WTC11 (cell line): ENCODE measurements around the gene CD247. TPM values are rescaled to one million over a fixed set of nuclear protein-coding genes. Genes with fewer than 3 reads are reported as not detected.

Experiments
- ATAC-seq: fragments of 200-7000 bp; cut with Tn5 transposase; 2 replicates; pipeline ENCODE4 v1.10.0; 2021; ENCODE audit warnings: mild to moderate bottlenecking, moderate library complexity
- CTCF ChIA-PET: fragments of 300-600 bp; sonication (Branson Sonifier 250); formaldehyde crosslinking; loops from one replicate; lab custom pipeline; 2021; ENCODE audit warnings: antibody characterized with exemption; lab: Charles Lee
- POLR2A ChIA-PET: fragments of 350-600 bp; sonication (Branson Sonifier 250); formaldehyde crosslinking; loops from one replicate; lab custom pipeline; 2021; ENCODE audit warnings: antibody characterized with exemption; lab: Charles Lee
- DNase-seq: peaks from one replicate; pipeline ENCODE4 v3.0.0; 2021; ENCODE audit warnings: low spot score
- H3K27ac Mint-ChIP-seq: 2 replicates; pipeline ENCODE4 v1.8.0; 2021; ENCODE audit warnings: mixed read lengths
- H3K27me3 Mint-ChIP-seq: 2 replicates; pipeline ENCODE4 v1.8.0; 2021; ENCODE audit warnings: low read depth, mild to moderate bottlenecking, moderate library complexity, mixed read lengths
- H3K36me3 Mint-ChIP-seq: 2 replicates; pipeline ENCODE4 v1.8.0; 2021; ENCODE audit warnings: mixed read lengths
- H3K4me1 Mint-ChIP-seq: 2 replicates; pipeline ENCODE4 v1.8.0; 2022; ENCODE audit warnings: mixed read lengths
- H3K4me3 Mint-ChIP-seq: 2 replicates; pipeline ENCODE4 v1.8.0; 2021; ENCODE audit warnings: mild to moderate bottlenecking, moderate library complexity, mixed read lengths
- H3K9me3 Mint-ChIP-seq: 2 replicates; pipeline ENCODE4 v1.8.0; 2021; ENCODE audit warnings: mixed read lengths
- CREM ChIP-seq: sonication (generic); formaldehyde crosslinking; IDR thresholded peaks from 2 replicates; pipeline ENCODE4 v1.8.1; 2022; ENCODE audit warnings: mild to moderate bottlenecking, missing genetic modification reagents, moderate library complexity
- ESRRA ChIP-seq: sonication (generic); formaldehyde crosslinking; IDR thresholded peaks from 2 replicates; pipeline ENCODE4 v1.8.1; 2022; ENCODE audit warnings: mild to moderate bottlenecking, missing genetic modification reagents, borderline replicate concordance
- FOXJ3 ChIP-seq: sonication (generic); formaldehyde crosslinking; IDR thresholded peaks from 2 replicates; pipeline ENCODE4 v1.9.0; 2021; ENCODE audit warnings: missing genetic modification reagents, mild to moderate bottlenecking, borderline replicate concordance
- MXD4 ChIP-seq: fragments of 250-450 bp; sonication (Bioruptor Pico); IDR thresholded peaks from 2 replicates; pipeline ENCODE4 v1.8.0; 2021; ENCODE audit warnings: mild to moderate bottlenecking, moderate library complexity, borderline replicate concordance
- NR2C2 ChIP-seq: sonication (generic); formaldehyde crosslinking; IDR thresholded peaks from 2 replicates; pipeline ENCODE4 v1.8.0; 2022; ENCODE audit warnings: mild to moderate bottlenecking, missing genetic modification reagents
- NR3C1 ChIP-seq: sonication (generic); formaldehyde crosslinking; conservative IDR thresholded peaks from 2 replicates; pipeline ENCODE4 v1.8.1; 2023; ENCODE audit warnings: low read depth, mild to moderate bottlenecking, missing genetic modification reagents
- ZNF219 ChIP-seq: sonication (generic); formaldehyde crosslinking; IDR thresholded peaks from 2 replicates; pipeline ENCODE4 v1.8.0; 2023; ENCODE audit warnings: missing genetic modification reagents, mild to moderate bottlenecking, borderline replicate concordance
- ZNF232 ChIP-seq: sonication (generic); formaldehyde crosslinking; IDR thresholded peaks from 2 replicates; pipeline ENCODE4 v1.8.0; 2022; ENCODE audit warnings: mild to moderate bottlenecking, missing genetic modification reagents
- ZNF423 ChIP-seq: fragments of 250-450 bp; sonication (Bioruptor Pico); IDR thresholded peaks from 2 replicates; pipeline ENCODE4 v2.1.2; 2022; ENCODE audit warnings: mild to moderate bottlenecking, moderate library complexity
- total RNA-seq: library from RNA; stranded (reverse); gene quantifications from 3 replicates; pipeline ENCODE4 v1.2.3, GENCODE V29; 2021
- TF ChIP-seq, protein P1 (sequence below): sonication (generic); formaldehyde crosslinking; IDR thresholded peaks from 2 replicates; pipeline ENCODE4 v1.8.1; 2022; ENCODE audit warnings: mild to moderate bottlenecking, moderate library complexity, missing genetic modification reagents
- TF ChIP-seq, protein P2 (sequence below): sonication (generic); formaldehyde crosslinking; IDR thresholded peaks from 2 replicates; pipeline ENCODE4 v1.8.0; 2023; ENCODE audit warnings: missing genetic modification reagents
- TF ChIP-seq, protein P3 (sequence below): sonication (generic); formaldehyde crosslinking; IDR thresholded peaks from 2 replicates; pipeline ENCODE4 v1.8.1; 2022; ENCODE audit warnings: mild to moderate bottlenecking, missing genetic modification reagents, moderate library complexity, borderline replicate concordance
- TF ChIP-seq, protein P4 (sequence below): sonication (generic); formaldehyde crosslinking; IDR thresholded peaks from 2 replicates; pipeline ENCODE4 v1.8.0; 2022; ENCODE audit warnings: mild to moderate bottlenecking, missing genetic modification reagents
- TF ChIP-seq, protein P5 (sequence below): fragments of 250-450 bp; sonication (Bioruptor Pico); IDR thresholded peaks from 2 replicates; pipeline ENCODE4 v1.9.0; 2021; ENCODE audit warnings: mild to moderate bottlenecking

The CD247 gene
- total RNA-seq, 1 experiment from 2014 or later: 1.8 TPM

DNA sequence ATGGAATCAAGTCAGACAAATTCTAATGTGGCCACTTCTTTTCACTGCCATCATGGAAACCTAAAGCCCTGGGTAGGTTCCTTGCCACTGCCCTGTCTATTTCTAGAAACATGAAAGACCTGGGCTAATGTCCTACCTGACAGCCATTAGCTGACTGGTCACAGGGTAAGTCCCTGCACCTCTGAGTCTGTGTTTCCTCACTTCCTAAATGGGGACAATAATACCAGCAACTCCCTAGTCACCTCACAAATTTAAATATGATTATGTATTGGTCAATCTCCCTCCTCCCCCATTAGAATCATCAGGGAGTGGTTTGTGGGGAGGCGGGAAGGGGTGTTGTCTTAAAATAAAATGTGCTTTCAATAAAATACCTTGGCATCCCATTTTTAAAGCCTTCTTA, 33.0 kb upstream of the CD247 start (continued):
- TF ChIP-seq, protein P1, sequence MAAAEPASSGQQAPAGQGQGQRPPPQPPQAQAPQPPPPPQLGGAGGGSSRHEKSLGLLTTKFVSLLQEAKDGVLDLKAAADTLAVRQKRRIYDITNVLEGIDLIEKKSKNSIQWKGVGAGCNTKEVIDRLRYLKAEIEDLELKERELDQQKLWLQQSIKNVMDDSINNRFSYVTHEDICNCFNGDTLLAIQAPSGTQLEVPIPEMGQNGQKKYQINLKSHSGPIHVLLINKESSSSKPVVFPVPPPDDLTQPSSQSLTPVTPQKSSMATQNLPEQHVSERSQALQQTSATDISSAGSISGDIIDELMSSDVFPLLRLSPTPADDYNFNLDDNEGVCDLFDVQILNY (CRISPR knock-in tag): no peak
- TF ChIP-seq, all 79 proteins: peak for 0

DNA sequence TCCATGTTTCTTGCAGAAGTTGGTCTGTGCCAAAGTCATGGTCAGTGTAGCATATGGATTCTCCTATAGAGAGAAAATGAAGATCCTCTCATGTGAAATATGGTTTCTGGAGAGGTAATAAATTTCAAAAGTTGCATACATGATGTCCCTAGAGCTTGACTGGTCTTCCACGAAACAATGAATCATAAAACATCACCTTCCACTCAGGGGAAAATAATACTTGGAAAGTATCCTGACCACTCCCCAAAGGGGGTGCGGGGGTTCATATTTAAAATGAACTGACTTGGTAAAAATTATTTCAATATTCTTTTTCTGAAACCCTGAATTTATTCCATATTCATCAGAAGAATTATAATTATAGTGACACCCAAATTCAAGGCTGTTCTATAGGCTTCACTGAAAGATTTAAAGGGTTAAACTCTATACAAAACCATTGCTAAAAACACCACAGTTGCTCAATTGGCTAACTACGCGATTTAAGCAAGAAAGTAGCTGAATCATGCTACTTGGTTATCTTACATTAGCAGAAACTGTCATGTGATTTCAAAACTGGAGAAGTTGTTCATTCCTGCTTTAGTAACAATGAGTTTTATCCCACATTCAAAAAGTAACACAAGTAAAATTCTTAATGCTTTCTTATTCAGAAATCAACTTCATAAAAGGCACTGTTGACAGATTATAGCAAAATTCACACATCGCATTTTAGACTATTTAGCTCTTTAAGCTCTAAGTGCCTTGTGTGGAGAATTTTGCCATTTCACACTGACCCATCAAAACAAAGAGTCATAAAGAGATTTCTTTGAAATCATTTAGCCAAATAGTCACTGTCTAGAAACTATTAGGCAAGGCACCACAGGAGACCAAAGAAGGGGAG, 30.0 kb upstream of the CD247 start:
- POLR2A ChIA-PET: no interaction called here
- no peak for ATAC-seq

DNA sequence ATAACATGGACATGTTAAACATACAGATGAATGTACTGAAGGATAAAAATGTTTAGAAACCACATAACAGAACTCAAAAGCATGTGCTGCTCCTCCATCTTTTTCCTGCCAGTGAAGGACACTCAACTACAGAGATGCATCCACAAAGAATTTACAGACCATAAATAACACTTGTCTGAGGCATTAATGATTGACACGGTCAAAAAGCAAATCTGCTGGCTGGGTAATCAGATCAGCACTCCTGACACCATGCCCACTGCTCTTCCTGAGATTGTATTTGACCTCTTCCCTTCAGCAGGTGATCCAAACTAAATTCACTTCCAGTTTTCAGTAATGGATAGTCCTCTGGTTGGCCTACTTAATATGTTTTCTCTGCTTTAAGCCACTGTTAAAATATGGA, 28.6 kb upstream of the CD247 start:
- TF ChIP-seq, protein P2, sequence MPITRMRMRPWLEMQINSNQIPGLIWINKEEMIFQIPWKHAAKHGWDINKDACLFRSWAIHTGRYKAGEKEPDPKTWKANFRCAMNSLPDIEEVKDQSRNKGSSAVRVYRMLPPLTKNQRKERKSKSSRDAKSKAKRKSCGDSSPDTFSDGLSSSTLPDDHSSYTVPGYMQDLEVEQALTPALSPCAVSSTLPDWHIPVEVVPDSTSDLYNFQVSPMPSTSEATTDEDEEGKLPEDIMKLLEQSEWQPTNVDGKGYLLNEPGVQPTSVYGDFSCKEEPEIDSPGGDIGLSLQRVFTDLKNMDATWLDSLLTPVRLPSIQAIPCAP (CRISPR knock-in tag): no peak
- TF ChIP-seq, protein P1 (CRISPR knock-in tag): no peak
- no peak for TF ChIP-seq ESRRA (CRISPR knock-in tag)
- TF ChIP-seq NR3C1: no peak
- TF ChIP-seq, protein P3, sequence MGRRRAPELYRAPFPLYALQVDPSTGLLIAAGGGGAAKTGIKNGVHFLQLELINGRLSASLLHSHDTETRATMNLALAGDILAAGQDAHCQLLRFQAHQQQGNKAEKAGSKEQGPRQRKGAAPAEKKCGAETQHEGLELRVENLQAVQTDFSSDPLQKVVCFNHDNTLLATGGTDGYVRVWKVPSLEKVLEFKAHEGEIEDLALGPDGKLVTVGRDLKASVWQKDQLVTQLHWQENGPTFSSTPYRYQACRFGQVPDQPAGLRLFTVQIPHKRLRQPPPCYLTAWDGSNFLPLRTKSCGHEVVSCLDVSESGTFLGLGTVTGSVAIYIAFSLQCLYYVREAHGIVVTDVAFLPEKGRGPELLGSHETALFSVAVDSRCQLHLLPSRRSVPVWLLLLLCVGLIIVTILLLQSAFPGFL (CRISPR knock-in tag): no peak
- TF ChIP-seq, protein P4, sequence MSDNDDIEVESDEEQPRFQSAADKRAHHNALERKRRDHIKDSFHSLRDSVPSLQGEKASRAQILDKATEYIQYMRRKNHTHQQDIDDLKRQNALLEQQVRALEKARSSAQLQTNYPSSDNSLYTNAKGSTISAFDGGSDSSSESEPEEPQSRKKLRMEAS (CRISPR knock-in tag): no peak
- DNase-seq (no peak), ATAC-seq (no peak)
- Mint-ChIP-seq H3K27me3 (no peaks in the 10 kb centered on the region), H3K9me3 (no peaks in the 10 kb centered on the region), H3K4me1 (peaks cover 11% of the 10 kb centered on the region; the same call in 1 of the 2 replicates), H3K4me3 (no peak overlapping the region), H3K36me3 (peaks cover 14% of the 10 kb centered on the region), H3K27ac (no peak overlapping the region)
- ChIA-PET POLR2A (no interaction called here), CTCF (no interaction called here)

More for the DNA sequence above, 30.0 kb upstream of the CD247 start:
- Mint-ChIP-seq H3K36me3 (peaks cover 14% of the 10 kb centered on the region), H3K4me1 (peaks cover 16% of the 10 kb centered on the region; the same call in 1 of the 2 replicates), H3K4me3 (no peak overlapping the region), H3K27me3 (peaks cover 7% of the 10 kb centered on the region), H3K9me3 (no peaks in the 10 kb centered on the region), H3K27ac (no peak overlapping the region)
- DNase-seq: no peak
- TF ChIP-seq ZNF423 (CRISPR knock-in tag) (no peak), NR2C2 (CRISPR knock-in tag) (no peak), FOXJ3 (CRISPR knock-in tag) (no peak), ZNF232 (no peak), ZNF219 (no peak), NR3C1 (no peak), MXD4 (CRISPR knock-in tag) (no peak), CREM (no peak)
- CTCF ChIA-PET: interaction anchor here (2.7 to 6.2 kb wide), 2 partner anchors 8 to 15 kb away, joined by 8 to 73 read pairs; no protein-coding TSS in a partner anchor

DNA sequence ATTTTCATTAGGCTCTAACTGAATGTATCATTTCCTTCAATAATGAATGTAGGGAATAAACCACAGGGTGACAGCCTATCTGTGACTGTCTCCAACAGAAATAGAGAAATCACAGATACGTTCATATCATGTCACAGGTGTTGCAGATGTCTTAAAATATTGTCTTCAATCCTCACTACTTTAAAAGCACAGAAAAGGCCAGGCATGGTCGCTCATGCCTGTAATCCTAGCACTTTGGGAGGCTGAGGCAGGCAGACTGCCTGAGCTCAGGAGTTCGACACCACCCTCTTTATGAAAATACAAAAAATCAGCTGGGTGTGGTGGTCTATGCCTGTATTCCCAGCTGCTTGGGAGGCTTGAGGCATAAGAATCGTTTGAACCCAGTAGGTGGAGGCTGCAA, 27.0 kb upstream of the CD247 start:
- TF ChIP-seq, protein P5, sequence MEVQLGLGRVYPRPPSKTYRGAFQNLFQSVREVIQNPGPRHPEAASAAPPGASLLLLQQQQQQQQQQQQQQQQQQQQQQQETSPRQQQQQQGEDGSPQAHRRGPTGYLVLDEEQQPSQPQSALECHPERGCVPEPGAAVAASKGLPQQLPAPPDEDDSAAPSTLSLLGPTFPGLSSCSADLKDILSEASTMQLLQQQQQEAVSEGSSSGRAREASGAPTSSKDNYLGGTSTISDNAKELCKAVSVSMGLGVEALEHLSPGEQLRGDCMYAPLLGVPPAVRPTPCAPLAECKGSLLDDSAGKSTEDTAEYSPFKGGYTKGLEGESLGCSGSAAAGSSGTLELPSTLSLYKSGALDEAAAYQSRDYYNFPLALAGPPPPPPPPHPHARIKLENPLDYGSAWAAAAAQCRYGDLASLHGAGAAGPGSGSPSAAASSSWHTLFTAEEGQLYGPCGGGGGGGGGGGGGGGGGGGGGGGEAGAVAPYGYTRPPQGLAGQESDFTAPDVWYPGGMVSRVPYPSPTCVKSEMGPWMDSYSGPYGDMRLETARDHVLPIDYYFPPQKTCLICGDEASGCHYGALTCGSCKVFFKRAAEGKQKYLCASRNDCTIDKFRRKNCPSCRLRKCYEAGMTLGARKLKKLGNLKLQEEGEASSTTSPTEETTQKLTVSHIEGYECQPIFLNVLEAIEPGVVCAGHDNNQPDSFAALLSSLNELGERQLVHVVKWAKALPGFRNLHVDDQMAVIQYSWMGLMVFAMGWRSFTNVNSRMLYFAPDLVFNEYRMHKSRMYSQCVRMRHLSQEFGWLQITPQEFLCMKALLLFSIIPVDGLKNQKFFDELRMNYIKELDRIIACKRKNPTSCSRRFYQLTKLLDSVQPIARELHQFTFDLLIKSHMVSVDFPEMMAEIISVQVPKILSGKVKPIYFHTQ (CRISPR knock-in tag): no peak
- DNase-seq (no peak), ATAC-seq (no peak)
- Mint-ChIP-seq H3K4me3 (no peak overlapping the region), H3K4me1 (peaks cover 7% of the 10 kb centered on the region; the same call in 1 of the 2 replicates), H3K27ac (no peak overlapping the region), H3K36me3 (peaks cover 14% of the 10 kb centered on the region), H3K9me3 (no peaks in the 10 kb centered on the region), H3K27me3 (no peaks in the 10 kb centered on the region)
- ChIA-PET CTCF (interaction anchor here (1.1 kb wide), 1 partner anchor 142 kb away, joined by 4 read pairs; no protein-coding TSS in a partner anchor), POLR2A (no interaction called here)
